Glutamatergic neuron (in vitro differentiated cells): ENCODE data around the gene CYP2F1. TPM values are rescaled to one million over a fixed set of nuclear protein-coding genes. Genes with fewer than 3 reads are reported as not detected.

Experiments used
- DNase-seq: peaks from one replicate; pipeline ENCODE4 v3.0.0; 2022
- H3K27ac Mint-ChIP-seq: one replicate; pipeline ENCODE4 v1.8.0; 2020; ENCODE audit warnings: mild to moderate bottlenecking, mixed read lengths, inconsistent platforms; ENCODE audit not compliant: unreplicated experiment
- H3K27me3 Mint-ChIP-seq: one replicate; pipeline ENCODE4 v1.8.0; 2020; ENCODE audit warnings: mild to moderate bottlenecking, moderate library complexity, mixed read lengths, inconsistent platforms; ENCODE audit not compliant: unreplicated experiment
- H3K36me3 Mint-ChIP-seq: one replicate; pipeline ENCODE4 v1.8.0; 2020; ENCODE audit warnings: mild to moderate bottlenecking, mixed read lengths, inconsistent platforms; ENCODE audit not compliant: unreplicated experiment
- H3K4me1 Mint-ChIP-seq: one replicate; pipeline ENCODE4 v1.8.0; 2020; ENCODE audit warnings: mild to moderate bottlenecking, low read depth, mixed read lengths, inconsistent platforms; ENCODE audit not compliant: unreplicated experiment
- H3K4me3 Mint-ChIP-seq: one replicate; pipeline ENCODE4 v1.8.0; 2020; ENCODE audit warnings: mild to moderate bottlenecking, mixed read lengths, inconsistent platforms; ENCODE audit not compliant: unreplicated experiment
- H3K9me3 Mint-ChIP-seq: one replicate; pipeline ENCODE4 v1.8.0; 2020; ENCODE audit warnings: mild to moderate bottlenecking, moderate library complexity, mixed read lengths, inconsistent platforms; ENCODE audit not compliant: unreplicated experiment
- total RNA-seq: library from RNA; stranded (reverse); fragmentation: NEBNext Ultra II Directional; extraction: Animal tissue kit (Norgen Biotek cat#: 25700); gene quantifications from one replicate; pipeline ENCODE4 v1.2.1, GENCODE V29; 2021; ENCODE audit not compliant: unreplicated experiment
- TF ChIP-seq, protein P1 (sequence below): fragments of 200-600 bp; sonication (generic); IDR thresholded peaks from one replicate; pipeline ENCODE4 v1.5.0; 2021; ENCODE audit not compliant: partially characterized antibody, unreplicated experiment

The CYP2F1 gene
- total RNA-seq, 1 donor from 2014 or later: not detected

DNA sequence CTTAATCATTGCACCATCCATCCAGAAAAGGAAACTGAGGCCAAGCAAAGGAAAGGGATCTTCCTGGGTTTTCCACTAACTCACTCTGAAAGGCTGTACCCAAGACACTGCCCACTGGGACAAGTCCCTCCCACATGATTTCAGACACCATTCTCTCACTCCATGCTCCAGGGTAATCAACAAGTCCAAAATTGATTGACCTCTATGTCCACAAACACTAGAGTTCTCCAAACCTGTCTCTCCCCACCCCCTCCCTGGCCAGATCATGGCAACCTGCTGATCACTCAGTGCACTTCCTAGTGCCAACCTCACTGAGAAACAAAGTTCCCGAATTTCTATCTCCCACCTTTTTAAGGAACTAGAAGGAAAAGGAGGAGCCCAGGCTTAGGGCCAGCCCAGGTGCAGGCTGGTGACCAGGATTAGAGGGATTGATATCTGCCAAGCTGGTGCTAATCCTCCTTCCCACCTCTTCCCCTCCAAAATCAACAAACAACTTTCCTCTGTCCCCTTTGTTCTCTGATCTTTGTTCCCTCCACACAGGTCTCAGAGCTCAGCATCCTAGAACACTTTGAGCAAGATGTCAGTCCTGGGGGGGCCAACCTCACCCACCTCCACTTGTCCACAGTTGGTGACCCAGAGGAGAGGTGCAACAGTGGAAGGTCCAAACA lies 28.4 kb upstream of the CYP2F1 start:
- H3K4me1 Mint-ChIP-seq: no peaks in the 10 kb centered on the region
- peaks cover 5% of the 10 kb centered on the region for H3K9me3 Mint-ChIP-seq
- H3K4me3 Mint-ChIP-seq: no peak overlapping the region
- TF ChIP-seq, protein P1, sequence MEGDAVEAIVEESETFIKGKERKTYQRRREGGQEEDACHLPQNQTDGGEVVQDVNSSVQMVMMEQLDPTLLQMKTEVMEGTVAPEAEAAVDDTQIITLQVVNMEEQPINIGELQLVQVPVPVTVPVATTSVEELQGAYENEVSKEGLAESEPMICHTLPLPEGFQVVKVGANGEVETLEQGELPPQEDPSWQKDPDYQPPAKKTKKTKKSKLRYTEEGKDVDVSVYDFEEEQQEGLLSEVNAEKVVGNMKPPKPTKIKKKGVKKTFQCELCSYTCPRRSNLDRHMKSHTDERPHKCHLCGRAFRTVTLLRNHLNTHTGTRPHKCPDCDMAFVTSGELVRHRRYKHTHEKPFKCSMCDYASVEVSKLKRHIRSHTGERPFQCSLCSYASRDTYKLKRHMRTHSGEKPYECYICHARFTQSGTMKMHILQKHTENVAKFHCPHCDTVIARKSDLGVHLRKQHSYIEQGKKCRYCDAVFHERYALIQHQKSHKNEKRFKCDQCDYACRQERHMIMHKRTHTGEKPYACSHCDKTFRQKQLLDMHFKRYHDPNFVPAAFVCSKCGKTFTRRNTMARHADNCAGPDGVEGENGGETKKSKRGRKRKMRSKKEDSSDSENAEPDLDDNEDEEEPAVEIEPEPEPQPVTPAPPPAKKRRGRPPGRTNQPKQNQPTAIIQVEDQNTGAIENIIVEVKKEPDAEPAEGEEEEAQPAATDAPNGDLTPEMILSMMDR: no peak
- no peak for DNase-seq
- H3K36me3 Mint-ChIP-seq: peaks cover 5% of the 10 kb centered on the region
- peaks cover 16% of the 10 kb centered on the region for H3K27me3 Mint-ChIP-seq
- H3K27ac Mint-ChIP-seq: no peak overlapping the region

DNA sequence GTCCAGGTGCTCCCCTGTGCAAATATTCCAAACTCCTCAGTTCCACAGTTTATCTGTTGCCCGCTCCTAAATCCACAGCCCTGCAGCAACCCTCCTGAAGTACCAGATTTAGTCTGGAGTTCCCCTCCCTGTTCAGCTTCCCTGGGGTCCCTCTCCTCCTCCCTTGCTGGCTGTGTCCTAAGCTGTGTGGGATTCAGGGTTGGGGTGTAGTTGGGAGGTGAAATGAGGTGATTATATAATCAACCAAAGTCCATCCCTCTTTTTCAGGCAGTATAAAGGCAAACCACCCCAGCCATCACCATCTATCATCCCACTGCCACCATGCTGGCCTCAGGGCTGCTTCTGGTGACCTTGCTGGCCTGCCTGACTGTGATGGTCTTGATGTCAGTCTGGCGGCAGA lies 26.1 kb upstream of the CYP2F1 start, which contains the start of gene CYP2A13:
Gene CYP2A13, plus strand, starts transcription at position 301 of the 400 bp plus-strand sequence. Its CDS starts 21 bp downstream, at position 322.
- H3K4me1 Mint-ChIP-seq: no peaks in the 10 kb centered on the region

DNA sequence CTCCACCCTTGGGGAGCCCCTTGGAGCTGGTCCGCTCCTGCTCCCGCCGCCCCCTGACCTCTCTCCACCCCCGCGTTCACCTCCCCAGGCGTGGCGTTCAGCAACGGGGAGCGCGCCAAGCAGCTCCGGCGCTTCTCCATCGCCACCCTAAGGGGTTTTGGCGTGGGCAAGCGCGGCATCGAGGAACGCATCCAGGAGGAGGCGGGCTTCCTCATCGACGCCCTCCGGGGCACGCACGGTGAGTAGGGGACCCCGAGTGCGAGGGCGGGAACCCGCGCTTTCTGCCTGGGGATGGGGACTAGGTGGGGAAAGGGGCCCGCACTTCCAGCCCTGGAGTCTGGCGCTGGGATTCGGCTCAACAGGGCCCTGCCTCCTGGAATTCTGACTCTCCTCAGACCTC lies 24.3 kb upstream of the CYP2F1 start:
- Mint-ChIP-seq H3K27me3 (peaks cover 25% of the 10 kb centered on the region), H3K9me3 (peaks cover 7% of the 10 kb centered on the region), H3K4me1 (no peaks in the 10 kb centered on the region), H3K4me3 (no peak overlapping the region), H3K36me3 (peaks cover 11% of the 10 kb centered on the region), H3K27ac (no peak overlapping the region)
- TF ChIP-seq, protein P1: no peak
- no peak for DNase-seq

More for the DNA sequence above, 26.1 kb upstream of the CYP2F1 start, which contains the start of gene CYP2A13:
- DNase-seq: no peak
- Mint-ChIP-seq H3K9me3 (peaks cover 6% of the 10 kb centered on the region), H3K27me3 (peaks cover 25% of the 10 kb centered on the region), H3K36me3 (peaks cover 11% of the 10 kb centered on the region), H3K27ac (no peak within 1 kb of the TSS), H3K4me3 (no peak within 1 kb of the TSS)
- TF ChIP-seq, protein P1: no peak

DNA sequence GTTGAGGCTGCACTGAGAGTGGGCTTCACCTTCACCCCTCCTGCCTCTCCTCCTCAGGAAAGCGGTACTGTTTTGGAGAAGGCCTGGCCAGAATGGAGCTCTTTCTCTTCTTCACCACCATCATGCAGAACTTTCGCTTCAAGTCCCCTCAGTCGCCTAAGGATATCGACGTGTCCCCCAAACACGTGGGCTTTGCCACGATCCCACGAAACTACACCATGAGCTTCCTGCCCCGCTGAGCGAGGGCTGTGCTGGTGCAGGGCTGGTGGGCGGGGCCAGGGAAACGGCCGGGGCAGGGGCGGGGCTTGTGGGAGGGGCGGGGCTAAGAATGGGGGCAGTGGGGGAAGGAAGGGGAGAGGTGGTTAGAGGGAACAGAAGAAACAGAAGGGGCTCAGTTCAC lies 18.5 kb upstream of the CYP2F1 start:
- H3K4me1 Mint-ChIP-seq: no peaks in the 10 kb centered on the region
- no peak overlapping the region for H3K27ac Mint-ChIP-seq
- no peak for DNase-seq
- peaks cover 5% of the 10 kb centered on the region for H3K9me3 Mint-ChIP-seq
- peaks cover 6% of the 10 kb centered on the region for H3K36me3 Mint-ChIP-seq
- H3K4me3 Mint-ChIP-seq: no peak overlapping the region
- TF ChIP-seq, protein P1: no peak
- peaks cover 10% of the 10 kb centered on the region for H3K27me3 Mint-ChIP-seq

DNA sequence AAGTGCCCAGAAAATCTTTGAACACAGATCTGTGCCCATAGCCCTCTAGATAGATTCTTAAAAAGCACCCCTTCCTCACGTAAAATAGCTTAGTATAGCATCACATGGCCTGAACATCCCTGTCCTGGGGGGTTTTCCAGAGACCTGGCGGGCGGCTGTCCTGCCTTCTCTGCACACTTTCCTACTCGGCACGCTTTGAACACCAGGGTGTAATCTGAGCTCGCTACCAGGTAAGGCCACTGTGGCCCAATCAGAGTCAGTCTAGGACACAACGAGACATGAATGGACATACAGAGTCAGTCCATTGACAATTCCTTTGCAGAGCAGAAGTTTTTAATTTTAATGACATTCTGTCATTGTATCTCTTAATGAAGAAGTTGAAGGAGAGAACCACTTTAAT lies 17.9 kb upstream of the CYP2F1 start:
- DNase-seq: no peak
- Mint-ChIP-seq H3K27me3 (peaks cover 4% of the 10 kb centered on the region), H3K4me3 (no peak overlapping the region), H3K27ac (no peak overlapping the region), H3K36me3 (peaks cover 5% of the 10 kb centered on the region), H3K4me1 (no peaks in the 10 kb centered on the region), H3K9me3 (peaks cover 8% of the 10 kb centered on the region)
- TF ChIP-seq, protein P1: no peak
